HCT116 (cell line): ENCODE results near the gene NDUFB2. TPM values are rescaled to one million over a fixed set of nuclear protein-coding genes. Genes with fewer than 3 reads are reported as not detected.
A peak's percentile ranks its signal among the peaks of the same experiment; 100 is the strongest.

Experiments
- ATAC-seq: fragments of 200-7000 bp; cut with Tn5 transposase; 2 replicates; pipeline ENCODE4 v1.9.1; 2020; ENCODE audit warnings: mild to moderate bottlenecking, moderate library complexity
- BruUV-seq: library from RNA; stranded (reverse); fragments of 400-500 nt; replicated peaks from 2 replicates; lab custom pipeline; 2021; lab: Mats Ljungman, UMichigan
- CTCF ChIA-PET: fragments of 300-600 bp; sonication (Branson Sonifier 250); formaldehyde crosslinking; loops from one replicate; lab custom pipeline; 2021; ENCODE audit warnings: antibody characterized with exemption; lab: Charles Lee
- POLR2A ChIA-PET: fragments of 300-600, 350-600 bp; sonication (Branson Sonifier 250); formaldehyde crosslinking; loops from one replicate; lab custom pipeline; 2021; ENCODE audit warnings: antibody characterized with exemption; lab: Charles Lee
- RAD21 ChIA-PET, 2 experiments: fragments of 300-600 bp; sonication (Branson Sonifier 250); formaldehyde crosslinking; loops; one replicate each; lab custom pipeline; 2023; ENCODE audit warnings: low total read pairs in 2 of 2; ENCODE audit not compliant: uncharacterized antibody in 2 of 2, unreplicated experiment in 2 of 2, low non-redundant PET in 1 of 2; lab: Charles Lee
- DNase-seq: peaks from one replicate; pipeline ENCODE4 v3.0.0-alpha.2; 2010; ENCODE audit warnings: low read depth, low spot score
- H2AFZ ChIP-seq: fragments of 200-600 bp; shearing (Covaris generic), sonication (generic); 2 replicates; pipeline ENCODE4 v1.6.1; 2017; ENCODE audit warnings: low read depth, mixed run types, mixed read lengths, antibody characterized with exemption, low read length; ENCODE audit not compliant: poor library complexity, severe bottlenecking
- H3K27ac ChIP-seq: 2 replicates; pipeline ENCODE4 v1.5.1; 2012; ENCODE audit warnings: low read depth, low read length
- H3K27me3 ChIP-seq: fragments of 200-600 bp; sonication (generic); 2 replicates; pipeline ENCODE4 v1.6.1; 2016; ENCODE audit warnings: mixed run types, low read length, mixed read lengths; ENCODE audit not compliant: insufficient read depth
- H3K36me3 ChIP-seq, 2 experiments: fragments of 200-500 bp in 1 of 2; fragments of 200-600 bp in 1 of 2; sonication (Bioruptor generic) in 1 of 2; sonication (generic) in 1 of 2; 2 replicates each; pipeline versions ENCODE4 v1.5.1 to v1.6.1; 2014 to 2016; ENCODE audit warnings: low read length in 2 of 2, inconsistent platforms in 1 of 2, mixed read lengths in 1 of 2, mixed run types in 1 of 2; ENCODE audit not compliant: insufficient read depth in 2 of 2, control insufficient read depth in 1 of 2
- H3K4me1 ChIP-seq, 2 experiments: fragments of 200-600 bp in 1 of 2; sonication (generic) in 1 of 2; 2 replicates each; pipeline versions ENCODE4 v1.5.1 to v1.6.1; 2012 to 2017; ENCODE audit warnings: low read length in 2 of 2, inconsistent platforms in 1 of 2, mild to moderate bottlenecking in 1 of 2, mixed read lengths in 1 of 2, mixed run types in 1 of 2, moderate library complexity in 1 of 2; ENCODE audit not compliant: insufficient read depth in 2 of 2, control insufficient read depth in 1 of 2
- H3K4me2 ChIP-seq: fragments of 200-600 bp; sonication (generic); 2 replicates; pipeline ENCODE4 v1.6.1; 2017; ENCODE audit warnings: mixed run types, low read length, mixed read lengths
- H3K4me3 ChIP-seq, 2 experiments: fragments of 200-600 bp in 1 of 2; sonication (generic) in 1 of 2; replicated peaks in 1 of 2; 2 replicates each; pipeline ENCODE4 v1.5.1; 2011 to 2016; ENCODE audit warnings: low read length in 2 of 2, control low read depth in 1 of 2, low read depth in 1 of 2, mild to moderate bottlenecking in 1 of 2, mixed read lengths in 1 of 2, mixed run types in 1 of 2
- H3K79me2 ChIP-seq: fragments of 200-600 bp; sonication (generic); 2 replicates; pipeline ENCODE4 v1.6.1; 2017; ENCODE audit warnings: mild to moderate bottlenecking, mixed run types, low read length, moderate library complexity, mixed read lengths; ENCODE audit not compliant: insufficient read depth
- H3K9ac ChIP-seq: fragments of 200-600 bp; sonication (generic); 2 replicates; pipeline ENCODE4 v1.6.1; 2016; ENCODE audit warnings: low read length, mixed read lengths
- H3K9me2 ChIP-seq: fragments of 200-600 bp; sonication (generic), shearing (Covaris generic); 2 replicates; pipeline ENCODE4 v1.6.1; 2017; ENCODE audit warnings: mixed run types, mild to moderate bottlenecking, moderate library complexity; ENCODE audit not compliant: insufficient read depth
- H3K9me3 ChIP-seq, 2 experiments: fragments of 200-500 bp in 1 of 2; fragments of 200-600 bp in 1 of 2; sonication (Bioruptor generic) in 1 of 2; sonication (generic) in 1 of 2; 2 replicates each; pipeline ENCODE4 v1.6.1; 2014 to 2017; ENCODE audit warnings: low read length in 2 of 2, mixed read lengths in 2 of 2, inconsistent platforms in 1 of 2, low read depth in 1 of 2, mild to moderate bottlenecking in 1 of 2, mixed run types in 1 of 2, moderate library complexity in 1 of 2; ENCODE audit not compliant: control insufficient read depth in 1 of 2, insufficient read depth in 1 of 2
- H4K20me1 ChIP-seq: fragments of 200-600 bp; sonication (generic), shearing (Covaris generic); 2 replicates; pipeline ENCODE4 v1.6.1; 2017; ENCODE audit warnings: mixed run types, mild to moderate bottlenecking, moderate library complexity; ENCODE audit not compliant: insufficient read depth
- CBX3 ChIP-seq: IDR thresholded peaks from 2 replicates; pipeline ENCODE4 v1.6.1; 2012; ENCODE audit warnings: low read depth
- CTCF ChIP-seq, 3 experiments: fragments of 200-600 bp in 1 of 3; sonication (generic) in 1 of 3; IDR thresholded peaks in 2 of 3; conservative IDR thresholded peaks in 1 of 3; 2 replicates each; pipeline ENCODE4 v1.5.1; 2012 to 2017; ENCODE audit warnings: low read depth in 2 of 3, low read length in 2 of 3, antibody characterized with exemption in 1 of 3, borderline replicate concordance in 1 of 3, control low read depth in 1 of 3, mild to moderate bottlenecking in 1 of 3, mixed read lengths in 1 of 3, mixed run types in 1 of 3, moderate library complexity in 1 of 3; ENCODE audit not compliant: insufficient read depth in 1 of 3
- EGR1 ChIP-seq: IDR thresholded peaks from 2 replicates; pipeline ENCODE4 v1.6.1; 2012; ENCODE audit warnings: low read depth
- ELF1 ChIP-seq: IDR thresholded peaks from 2 replicates; pipeline ENCODE4 v1.6.1; 2012; ENCODE audit warnings: low read depth, borderline replicate concordance
- EZH2phosphoT487 ChIP-seq: fragments of 200-600 bp; IDR thresholded peaks from 2 replicates; pipeline ENCODE4 v1.6.1; 2018; ENCODE audit warnings: antibody characterized with exemption, borderline replicate concordance
- FOSL1 ChIP-seq: IDR thresholded peaks from 2 replicates; pipeline ENCODE4 v1.6.1; 2012; ENCODE audit warnings: low read depth
- POLR2A ChIP-seq: IDR thresholded peaks from 2 replicates; pipeline ENCODE4 v1.7.0; 2011; ENCODE audit warnings: borderline replicate concordance; ENCODE audit not compliant: insufficient read depth, insufficient read length; ENCODE audit errors: extremely low read depth
- RAD21 ChIP-seq: IDR thresholded peaks from 2 replicates; pipeline ENCODE4 v1.6.1; 2012; ENCODE audit warnings: low read depth, mild to moderate bottlenecking
- REST ChIP-seq: IDR thresholded peaks from 2 replicates; pipeline ENCODE4 v1.6.1; 2012; ENCODE audit warnings: low read depth
- SP1 ChIP-seq: IDR thresholded peaks from 2 replicates; pipeline ENCODE4 v1.6.1; 2012; ENCODE audit warnings: low read depth
- SRF ChIP-seq: IDR thresholded peaks from 2 replicates; pipeline ENCODE4 v1.6.1; 2012; ENCODE audit warnings: low read depth
- TCF7L2 ChIP-seq: IDR thresholded peaks from 2 replicates; pipeline ENCODE4 v1.7.0; 2011; ENCODE audit warnings: borderline replicate concordance, inconsistent platforms; ENCODE audit not compliant: insufficient read depth, insufficient read length; ENCODE audit errors: extremely low read depth
- YY1 ChIP-seq: IDR thresholded peaks from 2 replicates; pipeline ENCODE4 v1.6.1; 2011; ENCODE audit warnings: low read length, low read depth, moderate library complexity, mild to moderate bottlenecking; ENCODE audit not compliant: insufficient replicate concordance; ENCODE audit errors: extremely low read depth
- ZBTB33 ChIP-seq: IDR thresholded peaks from 2 replicates; pipeline ENCODE4 v1.6.1; 2011; ENCODE audit warnings: mild to moderate bottlenecking, low read length, moderate library complexity; ENCODE audit not compliant: insufficient replicate concordance; ENCODE audit errors: extremely low read depth
- ZFX ChIP-seq: fragments of 450-650 bp; IDR thresholded peaks from 2 replicates; pipeline ENCODE4 v1.6.1; 2017
- ZNF274 ChIP-seq: fragments of 200-500 bp; sonication (Bioruptor generic); IDR thresholded peaks from 2 replicates; pipeline ENCODE4 v1.6.1; 2014; ENCODE audit warnings: mild to moderate bottlenecking, low read depth, low read length, inconsistent platforms
- intact Hi-C: fragments of 100-400 bp; cut with micrococcal nuclease; formaldehyde crosslinking; loops from 2 replicates; pipeline ENCODE4 v1.10.0; 2022
- total RNA-seq: library from RNA; stranded (reverse); gene quantifications from one replicate; pipeline ENCODE4 v1.2.1, GENCODE V29; 2021; ENCODE audit not compliant: unreplicated experiment
- TF ChIP-seq, protein P1 (sequence below): IDR thresholded peaks from 2 replicates; pipeline ENCODE4 v1.6.1; 2012

NDUFB2 gene
- total RNA-seq, 1 experiment from 2014 or later, result 143 TPM

- peaks cover 66% of the 10 kb centered on the region for H3K79me2 ChIP-seq
- CTCF ChIA-PET, result no interaction called here
- no peaks in the 10 kb centered on the region for H4K20me1 ChIP-seq
- peak overlapping the region; percentile 96 for H3K4me2 ChIP-seq
- RAD21 ChIA-PET, result no interaction called here
- peak overlapping the region in 1 of 2 experiments; percentile 86; a peak in 1 of 4 replicates for H3K4me3 ChIP-seq
- H3K36me3 ChIP-seq, result no peaks in the 10 kb centered on the region; a peak in 1 of 4 replicates
- no peak for TF ChIP-seq ELF1
- TF ChIP-seq CTCF (IDR thresholded peaks at IDR 0.05 in 2 of 3, conservative IDR thresholded peaks at IDR 0.05 in 1 of 3; ENCODE audit: borderline replicate concordance in 1 of 3, insufficient read depth in 1 of 3, low read depth in 2 of 3, low read length in 2 of 3), result no peak
- TF ChIP-seq SRF, result no peak
- TF ChIP-seq RAD21, result no peak
- TF ChIP-seq CBX3, result no peak
- no peak for TF ChIP-seq ZNF274
- TF ChIP-seq EZH2phosphoT487, result no peak
- no peak for TF ChIP-seq POLR2A
- no peak for TF ChIP-seq ZBTB33
- TF ChIP-seq REST, result no peak
- TF ChIP-seq TCF7L2, result no peak
- TF ChIP-seq, protein P1, sequence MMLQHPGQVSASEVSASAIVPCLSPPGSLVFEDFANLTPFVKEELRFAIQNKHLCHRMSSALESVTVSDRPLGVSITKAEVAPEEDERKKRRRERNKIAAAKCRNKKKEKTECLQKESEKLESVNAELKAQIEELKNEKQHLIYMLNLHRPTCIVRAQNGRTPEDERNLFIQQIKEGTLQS, result no peak
- TF ChIP-seq ZFX, result no peak
- no peak for TF ChIP-seq SP1
- TF ChIP-seq FOSL1, result no peak
- no peak for TF ChIP-seq YY1
- no peak for TF ChIP-seq EGR1
- H2AFZ ChIP-seq, result no peak overlapping the region
- H3K27ac ChIP-seq, result no peak overlapping the region
- no peak overlapping the region for H3K9ac ChIP-seq
- no peak for ATAC-seq
- intact Hi-C loops, result no loop called here
- peaks cover 4 to 20% of the 10 kb centered on the region in 2 experiments; a peak in 3 of 4 replicates for H3K4me1 ChIP-seq
- no peaks in the 10 kb centered on the region for H3K9me2 ChIP-seq
- POLR2A ChIA-PET, result no interaction called here
- no peak for DNase-seq
- BruUV-seq, result no TSS peak
- no peaks in the 10 kb centered on the region for H3K9me3 ChIP-seq
- no peaks in the 10 kb centered on the region for H3K27me3 ChIP-seq
Observed at GRCh38 chr7:140698477-140698876, 2.0 kb downstream of the NDUFB2 start.
